ENCODE measurements around the gene HP1BP3. TPM values are rescaled to one million over a fixed set of nuclear protein-coding genes. Genes with fewer than 3 reads are reported as not detected.

HP1BP3 gene
- total and polyA plus RNA-seq, 4 donors, result 34.8 to 115 (median 72.7) TPM

DNA sequence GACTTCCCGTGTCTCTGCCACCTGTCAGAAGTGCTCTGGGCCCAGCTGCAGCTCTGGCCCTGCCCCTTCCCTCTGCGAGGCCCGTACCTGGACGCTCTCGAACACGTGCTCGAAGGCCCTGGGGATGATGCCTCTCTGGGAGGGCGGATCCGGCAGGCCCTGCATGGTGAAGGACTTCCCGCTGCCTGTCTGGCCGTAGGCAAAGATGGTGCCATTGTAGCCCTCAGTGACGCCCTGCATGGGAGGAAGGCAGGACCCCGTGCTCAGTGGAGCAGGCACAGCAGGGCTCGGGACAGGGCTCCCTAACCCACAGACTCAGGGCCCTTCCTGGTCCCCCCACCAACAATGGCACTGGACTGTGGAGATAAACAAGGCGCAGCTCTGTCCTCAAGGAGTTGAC, 71.7 kb downstream of the HP1BP3 start (continued):
- TF ChIP-seq, protein P1, sequence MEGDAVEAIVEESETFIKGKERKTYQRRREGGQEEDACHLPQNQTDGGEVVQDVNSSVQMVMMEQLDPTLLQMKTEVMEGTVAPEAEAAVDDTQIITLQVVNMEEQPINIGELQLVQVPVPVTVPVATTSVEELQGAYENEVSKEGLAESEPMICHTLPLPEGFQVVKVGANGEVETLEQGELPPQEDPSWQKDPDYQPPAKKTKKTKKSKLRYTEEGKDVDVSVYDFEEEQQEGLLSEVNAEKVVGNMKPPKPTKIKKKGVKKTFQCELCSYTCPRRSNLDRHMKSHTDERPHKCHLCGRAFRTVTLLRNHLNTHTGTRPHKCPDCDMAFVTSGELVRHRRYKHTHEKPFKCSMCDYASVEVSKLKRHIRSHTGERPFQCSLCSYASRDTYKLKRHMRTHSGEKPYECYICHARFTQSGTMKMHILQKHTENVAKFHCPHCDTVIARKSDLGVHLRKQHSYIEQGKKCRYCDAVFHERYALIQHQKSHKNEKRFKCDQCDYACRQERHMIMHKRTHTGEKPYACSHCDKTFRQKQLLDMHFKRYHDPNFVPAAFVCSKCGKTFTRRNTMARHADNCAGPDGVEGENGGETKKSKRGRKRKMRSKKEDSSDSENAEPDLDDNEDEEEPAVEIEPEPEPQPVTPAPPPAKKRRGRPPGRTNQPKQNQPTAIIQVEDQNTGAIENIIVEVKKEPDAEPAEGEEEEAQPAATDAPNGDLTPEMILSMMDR (IDR thresholded peaks at IDR 0.05; ENCODE audit: low read depth, low read length, missing input control), result no peak
- TF ChIP-seq, protein P2, sequence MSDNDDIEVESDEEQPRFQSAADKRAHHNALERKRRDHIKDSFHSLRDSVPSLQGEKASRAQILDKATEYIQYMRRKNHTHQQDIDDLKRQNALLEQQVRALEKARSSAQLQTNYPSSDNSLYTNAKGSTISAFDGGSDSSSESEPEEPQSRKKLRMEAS (IDR thresholded peaks at IDR 0.05), result no peak

GRCh38 chr1:20713440-20713839, 73.7 kb downstream of the HP1BP3 start:
- DNase-seq (ENCODE audit: low spot score), result no peak
- H3K27me3 ChIP-seq (ENCODE audit: control insufficient read depth in 4 of 4, insufficient read depth in 4 of 4, low read length in 3 of 4), result no peaks in the 10 kb centered on the region
- no peak overlapping the region for H3K27ac ChIP-seq (ENCODE audit: low read depth in 1 of 2, low read length in 2 of 2)
- no peaks in the 10 kb centered on the region for H3K36me3 ChIP-seq (ENCODE audit: control insufficient read depth in 4 of 4, insufficient read depth in 3 of 4, low read depth in 1 of 4, low read length in 3 of 4)
- H3K4me3 ChIP-seq (ENCODE audit: low read depth in 1 of 3, low read length in 3 of 3), result no peak overlapping the region
- H3K9ac ChIP-seq (ENCODE audit: low read depth in 1 of 2, low read length in 2 of 2), result no peak overlapping the region
- WGBS, result 52% methylated on average over 6 of the region's 6 CpGs
- TF ChIP-seq, protein P3, sequence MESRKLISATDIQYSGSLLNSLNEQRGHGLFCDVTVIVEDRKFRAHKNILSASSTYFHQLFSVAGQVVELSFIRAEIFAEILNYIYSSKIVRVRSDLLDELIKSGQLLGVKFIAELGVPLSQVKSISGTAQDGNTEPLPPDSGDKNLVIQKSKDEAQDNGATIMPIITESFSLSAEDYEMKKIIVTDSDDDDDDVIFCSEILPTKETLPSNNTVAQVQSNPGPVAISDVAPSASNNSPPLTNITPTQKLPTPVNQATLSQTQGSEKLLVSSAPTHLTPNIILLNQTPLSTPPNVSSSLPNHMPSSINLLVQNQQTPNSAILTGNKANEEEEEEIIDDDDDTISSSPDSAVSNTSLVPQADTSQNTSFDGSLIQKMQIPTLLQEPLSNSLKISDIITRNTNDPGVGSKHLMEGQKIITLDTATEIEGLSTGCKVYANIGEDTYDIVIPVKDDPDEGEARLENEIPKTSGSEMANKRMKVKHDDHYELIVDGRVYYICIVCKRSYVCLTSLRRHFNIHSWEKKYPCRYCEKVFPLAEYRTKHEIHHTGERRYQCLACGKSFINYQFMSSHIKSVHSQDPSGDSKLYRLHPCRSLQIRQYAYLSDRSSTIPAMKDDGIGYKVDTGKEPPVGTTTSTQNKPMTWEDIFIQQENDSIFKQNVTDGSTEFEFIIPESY (IDR thresholded peaks at IDR 0.05), result no peak
- TF ChIP-seq FOXA2 (IDR thresholded peaks at IDR 0.05) (no peak), RXRA (IDR thresholded peaks at IDR 0.05) (peak in 1 of 2 donors; percentile 26), ATF3 (IDR thresholded peaks at IDR 0.05) (no peak), GABPA (IDR thresholded peaks at IDR 0.05 in 1 of 2, conservative IDR thresholded peaks at IDR 0.05 in 1 of 2) (no peak), HNF4A (conservative IDR thresholded peaks at IDR 0.05) (peak; percentile 77 to 80), SP1 (IDR thresholded peaks at IDR 0.05) (peak; percentile 55), RAD21 (IDR thresholded peaks at IDR 0.05) (no peak), FOXA1 (IDR thresholded peaks at IDR 0.05) (no peak), HNF4G (IDR thresholded peaks at IDR 0.05) (peak; percentile 25), EGR1 (IDR thresholded peaks at IDR 0.05; ENCODE audit: low read depth in 2 of 2) (no peak)
- TF ChIP-seq, protein P4, sequence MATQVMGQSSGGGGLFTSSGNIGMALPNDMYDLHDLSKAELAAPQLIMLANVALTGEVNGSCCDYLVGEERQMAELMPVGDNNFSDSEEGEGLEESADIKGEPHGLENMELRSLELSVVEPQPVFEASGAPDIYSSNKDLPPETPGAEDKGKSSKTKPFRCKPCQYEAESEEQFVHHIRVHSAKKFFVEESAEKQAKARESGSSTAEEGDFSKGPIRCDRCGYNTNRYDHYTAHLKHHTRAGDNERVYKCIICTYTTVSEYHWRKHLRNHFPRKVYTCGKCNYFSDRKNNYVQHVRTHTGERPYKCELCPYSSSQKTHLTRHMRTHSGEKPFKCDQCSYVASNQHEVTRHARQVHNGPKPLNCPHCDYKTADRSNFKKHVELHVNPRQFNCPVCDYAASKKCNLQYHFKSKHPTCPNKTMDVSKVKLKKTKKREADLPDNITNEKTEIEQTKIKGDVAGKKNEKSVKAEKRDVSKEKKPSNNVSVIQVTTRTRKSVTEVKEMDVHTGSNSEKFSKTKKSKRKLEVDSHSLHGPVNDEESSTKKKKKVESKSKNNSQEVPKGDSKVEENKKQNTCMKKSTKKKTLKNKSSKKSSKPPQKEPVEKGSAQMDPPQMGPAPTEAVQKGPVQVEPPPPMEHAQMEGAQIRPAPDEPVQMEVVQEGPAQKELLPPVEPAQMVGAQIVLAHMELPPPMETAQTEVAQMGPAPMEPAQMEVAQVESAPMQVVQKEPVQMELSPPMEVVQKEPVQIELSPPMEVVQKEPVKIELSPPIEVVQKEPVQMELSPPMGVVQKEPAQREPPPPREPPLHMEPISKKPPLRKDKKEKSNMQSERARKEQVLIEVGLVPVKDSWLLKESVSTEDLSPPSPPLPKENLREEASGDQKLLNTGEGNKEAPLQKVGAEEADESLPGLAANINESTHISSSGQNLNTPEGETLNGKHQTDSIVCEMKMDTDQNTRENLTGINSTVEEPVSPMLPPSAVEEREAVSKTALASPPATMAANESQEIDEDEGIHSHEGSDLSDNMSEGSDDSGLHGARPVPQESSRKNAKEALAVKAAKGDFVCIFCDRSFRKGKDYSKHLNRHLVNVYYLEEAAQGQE (IDR thresholded peaks at IDR 0.05), result no peak
- TF ChIP-seq, protein P2 (IDR thresholded peaks at IDR 0.05), result no peak
- peaks cover 0 to 8% (median 5%) of the 10 kb centered on the region in 4 donors for H3K4me1 ChIP-seq (ENCODE audit: control insufficient read depth in 4 of 4, insufficient read depth in 4 of 4, low read length in 3 of 4)
- H3K9me3 ChIP-seq (ENCODE audit: control insufficient read depth in 4 of 4, low read length in 3 of 4), result no peaks in the 10 kb centered on the region
